ENCODE data around the gene LHX6. TPM values are rescaled to one million over a fixed set of nuclear protein-coding genes. Genes with fewer than 3 reads are reported as not detected.

LHX6 gene
- total RNA-seq, 1 experiment from 2014 or later: 0.62 TPM

DNA sequence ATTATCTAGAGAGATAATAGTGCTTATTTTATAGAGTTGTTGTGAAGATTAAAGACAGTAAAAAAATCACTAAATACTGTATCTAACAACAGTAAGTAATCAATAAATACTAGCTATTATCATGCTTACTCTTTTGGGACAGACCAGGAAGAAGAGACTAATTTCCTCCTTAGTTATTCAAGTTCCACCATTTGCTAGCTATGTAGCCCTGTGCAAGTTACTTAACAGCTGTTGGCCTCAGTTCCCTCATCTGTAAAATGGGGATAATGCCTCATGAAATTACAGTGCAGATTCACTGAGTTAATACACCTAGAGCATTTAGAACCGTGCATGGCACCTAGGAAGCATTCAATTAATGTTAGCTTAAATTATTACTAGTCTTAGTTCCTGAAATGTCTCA, 33.3 kb upstream of the LHX6 start:
- no peak for ATAC-seq
- in situ Hi-C loops (cut with HindIII; ENCODE audit: low pct_unique_long_range_greater_than_20kb, low sequenced_read_pairs) (no loop called here), intact Hi-C loops (cut with micrococcal nuclease; ENCODE audit: unreplicated experiment) (no loop called here)
- ChIA-PET CTCF (no interaction called here), POLR2A (no interaction called here)
- Histone ChIP-seq H3K9me3 (ENCODE audit: control insufficient read depth, insufficient read depth, low read depth, low read length) (no peaks in the 10 kb centered on the region), H3K4me3 (ENCODE audit: low read depth in 2 of 2, low read length in 2 of 2) (no peak overlapping the region), H3K27me3 (ENCODE audit: control insufficient read depth, insufficient read depth, low read length) (no peaks in the 10 kb centered on the region), H3K36me3 (ENCODE audit: control insufficient read depth, insufficient read depth, low read length) (peaks cover 25% of the 10 kb centered on the region), H3K27ac (ENCODE audit: low read length) (no peak overlapping the region), H3K4me1 (ENCODE audit: control insufficient read depth, insufficient read depth, low read length) (peaks cover 12% of the 10 kb centered on the region)
- DNase-seq (ENCODE audit: low read depth, low spot score): no peak
- BruUV-seq (replicated peaks): no TSS peak
- TF ChIP-seq CTCF (IDR thresholded peaks at IDR 0.05) (no peak), TCF7L2 (IDR thresholded peaks at IDR 0.05; ENCODE audit: low read depth, low read length) (no peak), SIN3A (IDR thresholded peaks at IDR 0.05; ENCODE audit: borderline replicate concordance, insufficient read depth, low read depth, low read length) (no peak), POLR2AphosphoS5 (IDR thresholded peaks at IDR 0.05; ENCODE audit: low read depth, low read length) (no peak)
- TF ChIP-seq, protein P1, sequence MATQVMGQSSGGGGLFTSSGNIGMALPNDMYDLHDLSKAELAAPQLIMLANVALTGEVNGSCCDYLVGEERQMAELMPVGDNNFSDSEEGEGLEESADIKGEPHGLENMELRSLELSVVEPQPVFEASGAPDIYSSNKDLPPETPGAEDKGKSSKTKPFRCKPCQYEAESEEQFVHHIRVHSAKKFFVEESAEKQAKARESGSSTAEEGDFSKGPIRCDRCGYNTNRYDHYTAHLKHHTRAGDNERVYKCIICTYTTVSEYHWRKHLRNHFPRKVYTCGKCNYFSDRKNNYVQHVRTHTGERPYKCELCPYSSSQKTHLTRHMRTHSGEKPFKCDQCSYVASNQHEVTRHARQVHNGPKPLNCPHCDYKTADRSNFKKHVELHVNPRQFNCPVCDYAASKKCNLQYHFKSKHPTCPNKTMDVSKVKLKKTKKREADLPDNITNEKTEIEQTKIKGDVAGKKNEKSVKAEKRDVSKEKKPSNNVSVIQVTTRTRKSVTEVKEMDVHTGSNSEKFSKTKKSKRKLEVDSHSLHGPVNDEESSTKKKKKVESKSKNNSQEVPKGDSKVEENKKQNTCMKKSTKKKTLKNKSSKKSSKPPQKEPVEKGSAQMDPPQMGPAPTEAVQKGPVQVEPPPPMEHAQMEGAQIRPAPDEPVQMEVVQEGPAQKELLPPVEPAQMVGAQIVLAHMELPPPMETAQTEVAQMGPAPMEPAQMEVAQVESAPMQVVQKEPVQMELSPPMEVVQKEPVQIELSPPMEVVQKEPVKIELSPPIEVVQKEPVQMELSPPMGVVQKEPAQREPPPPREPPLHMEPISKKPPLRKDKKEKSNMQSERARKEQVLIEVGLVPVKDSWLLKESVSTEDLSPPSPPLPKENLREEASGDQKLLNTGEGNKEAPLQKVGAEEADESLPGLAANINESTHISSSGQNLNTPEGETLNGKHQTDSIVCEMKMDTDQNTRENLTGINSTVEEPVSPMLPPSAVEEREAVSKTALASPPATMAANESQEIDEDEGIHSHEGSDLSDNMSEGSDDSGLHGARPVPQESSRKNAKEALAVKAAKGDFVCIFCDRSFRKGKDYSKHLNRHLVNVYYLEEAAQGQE (IDR thresholded peaks at IDR 0.05; ENCODE audit: insufficient read depth in 1 of 2, low read depth in 2 of 2, low read length in 1 of 2): no peak

- POLR2A ChIA-PET: no interaction called here
- Histone ChIP-seq H3K4me1 (ENCODE audit: control insufficient read depth, insufficient read depth, low read length) (peaks cover 12% of the 10 kb centered on the region), H3K9me3 (ENCODE audit: control insufficient read depth, insufficient read depth, low read depth, low read length) (no peaks in the 10 kb centered on the region), H3K36me3 (ENCODE audit: control insufficient read depth, insufficient read depth, low read length) (peaks cover 25% of the 10 kb centered on the region), H3K27ac (ENCODE audit: low read length) (no peak overlapping the region), H3K27me3 (ENCODE audit: control insufficient read depth, insufficient read depth, low read length) (no peaks in the 10 kb centered on the region), H3K4me3 (ENCODE audit: low read depth in 2 of 2, low read length in 2 of 2) (no peak overlapping the region)
- no TSS peak for BruUV-seq (replicated peaks)
- ATAC-seq: no peak
- TF ChIP-seq, protein P1 (IDR thresholded peaks at IDR 0.05; ENCODE audit: insufficient read depth in 1 of 2, low read depth in 2 of 2, low read length in 1 of 2): no peak
- TF ChIP-seq CTCF (IDR thresholded peaks at IDR 0.05) (no peak), TCF7L2 (IDR thresholded peaks at IDR 0.05; ENCODE audit: low read depth, low read length) (no peak), SIN3A (IDR thresholded peaks at IDR 0.05; ENCODE audit: borderline replicate concordance, insufficient read depth, low read depth, low read length) (no peak)
- in situ Hi-C loops (cut with HindIII; ENCODE audit: low pct_unique_long_range_greater_than_20kb, low sequenced_read_pairs): no loop called here
- intact Hi-C loops (cut with micrococcal nuclease; ENCODE audit: unreplicated experiment): no loop called here
- DNase-seq (ENCODE audit: low read depth, low spot score): no peak
- CTCF ChIA-PET: no interaction called here
These were observed 32.7 kb upstream of the LHX6 start for GRCh38 chr9:122261469-122261881.

Data from Panc1 (cell line).